ENCODE measurements around the gene PLEKHM3.

The PLEKHM3 gene, protein sequence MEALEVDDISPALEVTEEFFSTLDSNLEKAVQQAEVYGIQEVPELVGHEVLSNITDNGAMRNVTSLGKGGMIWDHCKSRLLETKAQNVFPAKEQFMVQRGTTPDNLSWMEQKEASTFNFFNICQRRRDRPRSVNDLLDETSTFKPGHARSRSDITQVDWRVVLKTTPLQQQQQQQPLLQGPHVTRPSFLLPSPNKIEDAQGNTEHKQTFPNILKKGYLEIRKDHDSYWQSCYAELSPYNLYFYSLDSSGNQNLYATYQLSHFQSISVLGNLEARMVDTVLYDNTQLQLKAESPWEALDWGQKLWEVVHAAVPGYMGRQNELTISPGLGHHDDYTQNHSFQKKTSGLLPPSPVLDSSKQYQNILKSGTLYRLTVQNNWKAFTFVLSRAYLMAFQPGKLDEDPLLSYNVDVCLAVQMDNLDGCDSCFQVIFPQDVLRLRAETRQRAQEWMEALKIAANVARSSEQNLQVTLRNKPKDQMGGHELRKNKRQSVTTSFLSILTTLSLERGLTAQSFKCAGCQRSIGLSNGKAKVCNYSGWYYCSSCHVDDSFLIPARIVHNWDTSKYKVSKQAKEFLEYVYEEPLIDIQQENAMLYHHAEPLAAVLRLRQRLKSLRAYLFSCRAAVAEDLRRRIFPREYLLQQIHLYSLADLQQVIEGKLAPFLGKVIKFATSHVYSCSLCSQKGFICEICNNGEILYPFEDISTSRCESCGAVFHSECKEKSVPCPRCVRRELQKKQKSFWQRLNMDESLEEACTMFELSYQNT

GRCh38 chr2:208025037-208025813 lies at the start of gene PLEKHM3:
PLEKHM3 (minus strand) TSS chr2:208025527; CDS start chr2:208001639, 23,888 bp downstream.
- peaks cover 10% of the 10 kb centered on the region for H3K4me1 ChIP-seq (ENCODE audit: control insufficient read depth, insufficient read depth, low read length, unreplicated experiment)
- H3K79me2 ChIP-seq (ENCODE audit: control insufficient read depth, insufficient read depth, low read length, unreplicated experiment) = peaks cover 9% of the 10 kb centered on the region
- H3K4me3 ChIP-seq (ENCODE audit: low read depth, low read length) = peak within 1 kb of the TSS; percentile 94
- H2AFZ ChIP-seq (ENCODE audit: low read length, unreplicated experiment) = peak within 1 kb of the TSS; percentile 96
- H3K27me3 ChIP-seq (ENCODE audit: insufficient read depth, low read length) = no peaks in the 10 kb centered on the region
- peak within 1 kb of the TSS; percentile 37; the same call in 1 of the 2 replicates for H3K27ac ChIP-seq (ENCODE audit: low read depth, low read length)
- no peaks in the 10 kb centered on the region for H3K36me3 ChIP-seq (ENCODE audit: insufficient read depth, low read length)

- no peaks in the 10 kb centered on the region for H3K4me1 ChIP-seq (ENCODE audit: control insufficient read depth, insufficient read depth, low read length, unreplicated experiment)
- peak overlapping the region; percentile 56 for H2AFZ ChIP-seq (ENCODE audit: low read length, unreplicated experiment)
These were observed 49.5 kb upstream of the PLEKHM3 start for GRCh38 chr2:208074610-208075356.

GRCh38 chr2:208072250-208072892 lies 47.0 kb upstream of the PLEKHM3 start:
- Histone ChIP-seq H3K4me3 (ENCODE audit: low read depth, low read length) (no peak overlapping the region), H3K27me3 (ENCODE audit: insufficient read depth, low read length) (no peaks in the 10 kb centered on the region; the same call in 1 of the 2 replicates), H3K79me2 (ENCODE audit: control insufficient read depth, insufficient read depth, low read length, unreplicated experiment) (no peaks in the 10 kb centered on the region), H3K27ac (ENCODE audit: low read depth, low read length) (no peak overlapping the region), H3K4me1 (ENCODE audit: control insufficient read depth, insufficient read depth, low read length, unreplicated experiment) (no peaks in the 10 kb centered on the region), H2AFZ (ENCODE audit: low read length, unreplicated experiment) (peak overlapping the region; percentile 40), H3K36me3 (ENCODE audit: insufficient read depth, low read length) (no peaks in the 10 kb centered on the region)

More at GRCh38 chr2:208074610-208075356, 49.5 kb upstream of the PLEKHM3 start:
- H3K36me3 ChIP-seq (ENCODE audit: insufficient read depth, low read length) = no peaks in the 10 kb centered on the region
- no peak overlapping the region for H3K4me3 ChIP-seq (ENCODE audit: low read depth, low read length)
- no peaks in the 10 kb centered on the region for H3K79me2 ChIP-seq (ENCODE audit: control insufficient read depth, insufficient read depth, low read length, unreplicated experiment)
- H3K27ac ChIP-seq (ENCODE audit: low read depth, low read length) = no peak overlapping the region
- peaks cover 11% of the 10 kb centered on the region for H3K27me3 ChIP-seq (ENCODE audit: insufficient read depth, low read length)

DNA sequence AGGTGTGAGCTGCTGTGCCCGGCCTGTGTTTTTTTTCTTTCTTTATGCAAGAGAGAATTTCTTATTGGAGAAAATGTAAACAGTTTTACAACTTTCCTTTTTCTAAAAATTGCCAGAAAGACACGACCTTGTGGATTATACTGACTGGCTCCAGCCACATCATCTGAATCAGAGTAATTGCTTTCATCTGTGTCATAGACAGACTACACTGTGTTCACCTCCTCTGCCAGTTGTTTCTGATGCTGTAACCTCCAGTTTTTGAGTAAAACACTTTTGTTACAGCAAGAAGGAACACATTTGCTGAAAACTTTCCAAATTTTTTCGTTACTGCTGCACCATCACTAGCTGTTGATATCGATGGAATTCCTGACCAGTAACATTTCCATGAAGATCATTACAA lies 43.9 kb upstream of the PLEKHM3 start:
- H3K79me2 ChIP-seq (ENCODE audit: control insufficient read depth, insufficient read depth, low read length, unreplicated experiment) = no peaks in the 10 kb centered on the region
- no peak overlapping the region for H3K27ac ChIP-seq (ENCODE audit: low read depth, low read length)
- no peak overlapping the region for H2AFZ ChIP-seq (ENCODE audit: low read length, unreplicated experiment)

DNA sequence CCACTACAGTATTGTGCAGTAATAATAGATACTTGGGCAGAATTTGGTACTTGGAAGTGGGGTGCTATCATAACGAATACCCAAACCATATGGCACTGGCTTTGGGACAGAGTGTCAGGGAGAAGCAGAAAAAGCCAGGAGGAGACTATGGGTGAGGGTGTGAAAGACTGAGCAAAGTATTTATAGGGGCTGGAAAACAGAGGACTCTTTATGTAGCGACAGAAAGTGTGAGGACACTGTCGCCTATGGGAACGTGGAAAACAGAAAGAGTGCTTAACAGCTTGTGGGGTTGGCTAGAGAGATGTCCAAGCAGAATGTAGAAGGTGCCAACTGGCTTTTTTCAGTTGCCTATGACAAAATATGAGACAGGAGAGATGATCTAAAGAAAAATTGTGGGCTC lies 40.7 kb upstream of the PLEKHM3 start:
- Histone ChIP-seq H3K4me1 (ENCODE audit: control insufficient read depth, insufficient read depth, low read length, unreplicated experiment) (peaks cover 6% of the 10 kb centered on the region), H3K79me2 (ENCODE audit: control insufficient read depth, insufficient read depth, low read length, unreplicated experiment) (no peaks in the 10 kb centered on the region), H3K27ac (ENCODE audit: low read depth, low read length) (no peak overlapping the region), H3K36me3 (ENCODE audit: insufficient read depth, low read length) (no peaks in the 10 kb centered on the region), H2AFZ (ENCODE audit: low read length, unreplicated experiment) (no peak overlapping the region), H3K4me3 (ENCODE audit: low read depth, low read length) (no peak overlapping the region), H3K27me3 (ENCODE audit: insufficient read depth, low read length) (no peaks in the 10 kb centered on the region)

More for the DNA sequence above, 43.9 kb upstream of the PLEKHM3 start:
- Histone ChIP-seq H3K27me3 (ENCODE audit: insufficient read depth, low read length) (no peaks in the 10 kb centered on the region), H3K4me1 (ENCODE audit: control insufficient read depth, insufficient read depth, low read length, unreplicated experiment) (peaks cover 6% of the 10 kb centered on the region), H3K4me3 (ENCODE audit: low read depth, low read length) (no peak overlapping the region), H3K36me3 (ENCODE audit: insufficient read depth, low read length) (no peaks in the 10 kb centered on the region)

DNA sequence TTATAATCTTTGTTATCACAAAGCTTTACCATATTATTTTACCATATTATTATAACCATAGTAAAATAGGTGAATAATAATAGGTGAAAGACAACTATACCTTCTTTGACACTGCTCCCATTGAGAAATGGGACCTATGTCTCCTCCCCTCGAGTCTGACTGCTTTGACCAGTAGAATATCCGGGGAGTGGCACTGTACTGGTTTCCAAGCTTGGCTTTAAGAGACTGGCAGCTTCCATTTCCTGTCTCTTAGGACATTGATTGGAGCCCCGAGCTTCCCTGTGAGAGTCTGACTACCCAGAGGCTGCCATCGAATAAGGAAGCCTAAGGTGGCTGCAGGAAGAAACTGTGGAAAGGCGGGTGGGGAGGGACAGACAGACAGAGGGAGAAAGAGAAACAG lies 40.1 kb upstream of the PLEKHM3 start:
- no peaks in the 10 kb centered on the region for H3K27me3 ChIP-seq (ENCODE audit: insufficient read depth, low read length)
- H2AFZ ChIP-seq (ENCODE audit: low read length, unreplicated experiment) = no peak overlapping the region
- no peaks in the 10 kb centered on the region for H3K36me3 ChIP-seq (ENCODE audit: insufficient read depth, low read length)
- H3K27ac ChIP-seq (ENCODE audit: low read depth, low read length) = no peak overlapping the region
- no peaks in the 10 kb centered on the region for H3K79me2 ChIP-seq (ENCODE audit: control insufficient read depth, insufficient read depth, low read length, unreplicated experiment)
- peaks cover 6% of the 10 kb centered on the region for H3K4me1 ChIP-seq (ENCODE audit: control insufficient read depth, insufficient read depth, low read length, unreplicated experiment)
- no peak overlapping the region for H3K4me3 ChIP-seq (ENCODE audit: low read depth, low read length)

DNA sequence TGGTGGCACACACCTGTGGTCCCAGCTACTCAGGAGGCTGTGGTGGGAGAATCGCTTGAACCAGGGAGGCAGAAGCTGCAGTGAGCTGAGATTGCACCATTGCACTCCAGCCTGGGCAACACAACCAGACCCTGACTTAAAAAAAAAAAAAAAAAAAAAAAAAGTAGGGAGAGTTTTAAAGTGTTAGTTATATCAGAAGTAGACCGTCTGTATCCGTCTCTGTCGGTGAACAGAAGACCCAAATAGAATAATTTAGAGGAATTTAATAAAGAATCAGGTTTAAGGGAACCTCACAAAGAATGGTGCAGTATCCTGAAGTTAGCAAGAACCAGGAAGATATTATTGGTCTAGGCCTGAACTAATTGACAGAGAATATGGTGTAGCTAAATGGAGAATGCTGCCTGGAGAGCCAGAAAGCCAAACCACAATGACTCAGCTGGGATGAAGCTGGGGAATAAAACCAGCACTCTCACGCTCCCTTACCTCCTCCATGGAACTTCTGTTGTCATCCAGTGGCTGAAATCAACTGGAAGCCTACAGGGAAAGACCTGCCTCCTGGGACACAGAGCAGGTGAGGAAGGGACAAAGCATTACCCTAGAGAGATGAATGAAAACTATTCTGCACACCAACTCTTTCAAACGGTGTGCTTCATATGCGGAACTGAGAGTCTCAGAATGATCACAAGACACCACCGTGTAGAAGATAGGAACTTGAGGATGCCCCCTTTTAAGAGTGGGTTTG lies 39.1 kb upstream of the PLEKHM3 start:
- Histone ChIP-seq H3K27me3 (ENCODE audit: insufficient read depth, low read length) (no peaks in the 10 kb centered on the region), H3K27ac (ENCODE audit: low read depth, low read length) (peak overlapping the region; percentile 44; the same call in 1 of the 2 replicates), H3K4me1 (ENCODE audit: control insufficient read depth, insufficient read depth, low read length, unreplicated experiment) (peaks cover 6% of the 10 kb centered on the region), H3K36me3 (ENCODE audit: insufficient read depth, low read length) (no peaks in the 10 kb centered on the region), H3K4me3 (ENCODE audit: low read depth, low read length) (no peak overlapping the region), H3K79me2 (ENCODE audit: control insufficient read depth, insufficient read depth, low read length, unreplicated experiment) (no peaks in the 10 kb centered on the region), H2AFZ (ENCODE audit: low read length, unreplicated experiment) (peak overlapping the region; percentile 55)

DNA sequence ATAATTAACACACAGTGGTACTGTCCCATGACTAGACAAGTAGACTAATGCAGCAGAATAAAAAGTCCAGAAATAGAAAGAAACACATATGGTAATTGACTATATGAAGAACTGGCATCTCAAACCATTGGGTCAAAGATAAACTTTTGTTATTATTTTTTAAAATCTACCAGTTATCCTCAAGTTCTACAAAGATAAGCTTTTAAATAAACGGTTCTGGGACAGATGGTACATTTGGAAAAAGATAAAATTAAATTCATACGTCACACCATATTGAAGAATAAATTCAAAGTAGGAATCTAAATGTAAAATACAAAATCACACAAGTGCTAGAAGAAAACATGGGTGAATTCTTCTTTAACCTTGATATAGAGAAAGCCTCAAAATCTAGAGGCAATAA lies 37.6 kb upstream of the PLEKHM3 start:
- H2AFZ ChIP-seq (ENCODE audit: low read length, unreplicated experiment) = no peak overlapping the region
- no peaks in the 10 kb centered on the region for H3K79me2 ChIP-seq (ENCODE audit: control insufficient read depth, insufficient read depth, low read length, unreplicated experiment)
- H3K4me3 ChIP-seq (ENCODE audit: low read depth, low read length) = no peak overlapping the region
- no peaks in the 10 kb centered on the region for H3K36me3 ChIP-seq (ENCODE audit: insufficient read depth, low read length)
- no peaks in the 10 kb centered on the region for H3K27me3 ChIP-seq (ENCODE audit: insufficient read depth, low read length)
- peaks cover 6% of the 10 kb centered on the region for H3K4me1 ChIP-seq (ENCODE audit: control insufficient read depth, insufficient read depth, low read length, unreplicated experiment)
- no peak overlapping the region for H3K27ac ChIP-seq (ENCODE audit: low read depth, low read length)

- H3K27me3 ChIP-seq (ENCODE audit: insufficient read depth, low read length) = no peaks in the 10 kb centered on the region
- H3K4me3 ChIP-seq (ENCODE audit: low read depth, low read length) = no peak overlapping the region
- H2AFZ ChIP-seq (ENCODE audit: low read length, unreplicated experiment) = no peak overlapping the region
- no peaks in the 10 kb centered on the region for H3K79me2 ChIP-seq (ENCODE audit: control insufficient read depth, insufficient read depth, low read length, unreplicated experiment)
- no peak overlapping the region for H3K27ac ChIP-seq (ENCODE audit: low read depth, low read length)
- H3K4me1 ChIP-seq (ENCODE audit: control insufficient read depth, insufficient read depth, low read length, unreplicated experiment) = peaks cover 6% of the 10 kb centered on the region
- no peaks in the 10 kb centered on the region for H3K36me3 ChIP-seq (ENCODE audit: insufficient read depth, low read length)
These were observed 36.8 kb upstream of the PLEKHM3 start for GRCh38 chr2:208062113-208062512.

Data from ACC112 (cell line).